Measurements from ENCODE around the gene CACNA2D4.

- TF ChIP-seq CTCF (IDR thresholded peaks at IDR 0.05; ENCODE audit: insufficient read depth, low read length) = no peak
- no peak for TF ChIP-seq REST (IDR thresholded peaks at IDR 0.05; ENCODE audit: insufficient replicate concordance, low read depth)
- no peak for TF ChIP-seq SPI1 (IDR thresholded peaks at IDR 0.05; ENCODE audit: borderline replicate concordance, low read depth)
- no peak for TF ChIP-seq POLR2AphosphoS5 (IDR thresholded peaks at IDR 0.05; ENCODE audit: low read depth)
Observed at GRCh38 chr12:1927751-1928351, 9.4 kb upstream of the CACNA2D4 start.
